Mesenchymal stem cell (in vitro differentiated cells and primary cell): ENCODE measurements around the gene ZNF80.

Source experiments
- DNase-seq: peaks from one replicate; pipeline ENCODE4 v3.0.0-alpha.2; 2013
- H2AFZ ChIP-seq: one replicate; pipeline ENCODE4 v1.6.1; 2013; ENCODE audit warnings: low read depth, mild to moderate bottlenecking, control low read depth, inconsistent platforms, low read length, moderate library complexity
- H2AK5ac ChIP-seq: 2 replicates; pipeline ENCODE4 v1.6.1; 2013; ENCODE audit warnings: low read length, moderate library complexity, mild to moderate bottlenecking, inconsistent platforms; ENCODE audit not compliant: severe bottlenecking
- H2BK120ac ChIP-seq: one replicate; pipeline ENCODE4 v1.6.1; 2013; ENCODE audit warnings: low read depth, mild to moderate bottlenecking, inconsistent platforms, low read length, moderate library complexity
- H2BK12ac ChIP-seq, 2 experiments: one replicate each; pipeline ENCODE4 v1.6.1; 2013; ENCODE audit warnings: inconsistent platforms in 2 of 2, low read length in 2 of 2, mild to moderate bottlenecking in 2 of 2, moderate library complexity in 2 of 2, control low read depth in 1 of 2
- H2BK15ac ChIP-seq: one replicate; pipeline ENCODE4 v1.6.1; 2013; ENCODE audit warnings: mild to moderate bottlenecking, low read depth, inconsistent platforms; ENCODE audit not compliant: poor library complexity, severe bottlenecking
- H2BK5ac ChIP-seq: 2 replicates; pipeline ENCODE4 v1.6.1; 2013; ENCODE audit warnings: low read depth, mild to moderate bottlenecking, low read length, control low read depth, inconsistent platforms; ENCODE audit not compliant: poor library complexity, severe bottlenecking
- H3K14ac ChIP-seq, 2 experiments: one replicate each; pipeline ENCODE4 v1.6.1; 2013; ENCODE audit warnings: inconsistent platforms in 2 of 2, low read length in 2 of 2, control low read depth in 1 of 2, mild to moderate bottlenecking in 1 of 2, moderate library complexity in 1 of 2
- H3K18ac ChIP-seq, 2 experiments: one replicate each; pipeline ENCODE4 v1.6.1; 2013; ENCODE audit warnings: inconsistent platforms in 2 of 2, low read length in 2 of 2, control low read depth in 1 of 2, low read depth in 1 of 2, mild to moderate bottlenecking in 1 of 2
- H3K23ac ChIP-seq, 2 experiments: one replicate each; pipeline ENCODE4 v1.6.1; 2013; ENCODE audit warnings: inconsistent platforms in 2 of 2, low read length in 2 of 2, mild to moderate bottlenecking in 2 of 2, moderate library complexity in 2 of 2, control low read depth in 1 of 2
- H3K27ac ChIP-seq: 2 replicates; pipeline ENCODE4 v1.5.1; 2013; ENCODE audit warnings: mild to moderate bottlenecking, moderate library complexity, low read length, control low read depth, inconsistent platforms; ENCODE audit not compliant: poor library complexity, severe bottlenecking
- H3K27me3 ChIP-seq, 2 experiments: 2 replicates each; pipeline versions ENCODE4 v1.6.1 to v1.7.0; 2013; ENCODE audit warnings: low read length in 2 of 2, mild to moderate bottlenecking in 2 of 2, moderate library complexity in 2 of 2, control low read depth in 1 of 2, inconsistent platforms in 1 of 2; ENCODE audit not compliant: control insufficient read depth in 1 of 2, insufficient read depth in 1 of 2
- H3K36me3 ChIP-seq, 2 experiments: 2 replicates each; pipeline versions ENCODE4 v1.6.1 to v1.7.0; 2013; ENCODE audit warnings: low read length in 2 of 2, control low read depth in 1 of 2, inconsistent platforms in 1 of 2, low read depth in 1 of 2, mild to moderate bottlenecking in 1 of 2; ENCODE audit not compliant: insufficient read depth in 2 of 2, control insufficient read depth in 1 of 2
- H3K4ac ChIP-seq, 2 experiments: one replicate each; pipeline ENCODE4 v1.6.1; 2013; ENCODE audit warnings: inconsistent platforms in 2 of 2, low read length in 2 of 2, mild to moderate bottlenecking in 2 of 2, moderate library complexity in 2 of 2, control low read depth in 1 of 2, low read depth in 1 of 2
- H3K4me1 ChIP-seq: 2 replicates; pipeline ENCODE4 v1.6.1; 2013; ENCODE audit warnings: low read depth, low read length, control low read depth; ENCODE audit not compliant: control insufficient read depth, insufficient read depth
- H3K4me2 ChIP-seq: 2 replicates; pipeline ENCODE4 v1.6.1; 2013; ENCODE audit warnings: low read length, mild to moderate bottlenecking, inconsistent platforms; ENCODE audit not compliant: poor library complexity, severe bottlenecking
- H3K4me3 ChIP-seq, 2 experiments: 2 replicates each; pipeline versions ENCODE4 v1.5.1 to v1.7.0; 2013; ENCODE audit warnings: low read length in 2 of 2, mild to moderate bottlenecking in 2 of 2, control low read depth in 1 of 2, low read depth in 1 of 2; ENCODE audit not compliant: insufficient read depth in 1 of 2
- H3K79me1 ChIP-seq: replicated peaks from 2 replicates; pipeline ENCODE4 v1.6.1; 2013; ENCODE audit warnings: mild to moderate bottlenecking, control low read depth, low read length, inconsistent platforms; ENCODE audit not compliant: poor library complexity, severe bottlenecking
- H3K9ac ChIP-seq: 2 replicates; pipeline ENCODE4 v1.7.0; 2013; ENCODE audit warnings: mild to moderate bottlenecking, low read length, moderate library complexity
- H3K9me3 ChIP-seq: 2 replicates; pipeline ENCODE4 v1.7.0; 2013; ENCODE audit warnings: mild to moderate bottlenecking, low read length; ENCODE audit not compliant: control insufficient read depth
- H4K8ac ChIP-seq: one replicate; pipeline ENCODE4 v1.6.1; 2013; ENCODE audit warnings: inconsistent platforms, mild to moderate bottlenecking, low read length, moderate library complexity
- H4K91ac ChIP-seq: one replicate; pipeline ENCODE4 v1.6.1; 2013; ENCODE audit warnings: mild to moderate bottlenecking, low read length, inconsistent platforms
- WGBS: methylation state at CpG from one replicate; pipeline ENCODE4 v1.1.7; 2013; ENCODE audit warnings: mixed read lengths; 5-methylcytosine and 5-hydroxymethylcytosine counted together

The ZNF80 gene

DNA sequence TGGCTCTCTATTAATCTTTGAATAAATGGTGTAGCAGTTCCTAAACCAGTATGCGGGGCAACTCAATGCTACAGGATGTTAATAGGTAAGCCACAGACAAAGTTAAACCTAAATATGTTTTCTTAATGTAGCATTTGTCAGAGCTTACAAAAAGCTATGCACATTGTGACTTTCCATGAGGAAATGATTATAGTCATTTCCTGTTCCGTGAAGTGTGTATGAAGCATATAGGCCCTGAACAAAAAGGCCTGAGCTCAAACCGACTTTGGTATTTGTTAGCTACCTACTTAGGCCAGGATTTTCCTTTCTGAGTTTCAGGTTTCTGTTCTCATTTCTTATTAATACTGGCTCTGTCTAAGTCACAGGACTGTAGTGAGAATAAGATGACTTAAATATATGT, 14.2 kb downstream of the ZNF80 start:
- no peak overlapping the region for H2AFZ ChIP-seq
- H2AK5ac ChIP-seq, result no peak overlapping the region
- no peak overlapping the region for H3K4me2 ChIP-seq
- H3K27me3 ChIP-seq, result no peaks in the 10 kb centered on the region
- no peak overlapping the region for H3K9ac ChIP-seq
- no peak overlapping the region for H4K8ac ChIP-seq
- WGBS, result 81% methylated on average over 3 of the region's 3 CpGs
- no peak overlapping the region for H4K91ac ChIP-seq
- H3K4me1 ChIP-seq, result peaks cover 4% of the 10 kb centered on the region
- no peak overlapping the region for H2BK15ac ChIP-seq
- H2BK12ac ChIP-seq, result no peak overlapping the region
- H3K79me1 ChIP-seq, result no peaks in the 10 kb centered on the region
- no peak overlapping the region for H3K4ac ChIP-seq
- no peak overlapping the region for H3K23ac ChIP-seq
- H3K14ac ChIP-seq, result no peak overlapping the region
- no peak overlapping the region for H2BK120ac ChIP-seq
- no peaks in the 10 kb centered on the region for H3K36me3 ChIP-seq
- H3K9me3 ChIP-seq, result peaks cover 15% of the 10 kb centered on the region
- no peak overlapping the region for H2BK5ac ChIP-seq
- H3K27ac ChIP-seq, result no peak overlapping the region
- no peak overlapping the region for H3K4me3 ChIP-seq
- no peak overlapping the region for H3K18ac ChIP-seq
- no peak for DNase-seq

DNA sequence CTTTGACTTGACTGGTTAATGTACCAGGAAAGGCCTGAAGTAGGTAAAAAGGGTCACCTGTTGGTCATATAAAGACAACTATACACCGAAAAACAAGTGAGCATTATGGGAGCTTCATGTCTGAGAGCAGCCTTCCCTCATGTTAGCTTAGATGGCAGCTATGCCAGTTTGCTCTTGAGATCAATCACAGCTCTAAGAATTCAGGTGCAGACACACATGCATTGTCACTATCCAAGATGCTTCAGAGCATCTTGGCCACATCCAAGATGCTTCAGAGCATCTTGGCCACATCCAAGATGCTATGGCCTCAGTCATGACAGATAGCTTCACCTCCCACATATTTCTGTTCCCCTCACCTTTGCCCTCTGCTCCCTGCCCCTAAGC, 15.5 kb downstream of the ZNF80 start:
- Histone ChIP-seq H3K27ac (no peak overlapping the region), H3K4me3 (no peak overlapping the region), H3K14ac (no peak overlapping the region), H3K23ac (no peak overlapping the region), H3K27me3 (no peaks in the 10 kb centered on the region), H3K9ac (no peak overlapping the region), H3K18ac (no peak overlapping the region), H3K9me3 (peaks cover 15% of the 10 kb centered on the region), H2AK5ac (no peak overlapping the region), H4K8ac (no peak overlapping the region), H2BK12ac (no peak overlapping the region), H3K4me2 (no peak overlapping the region), H3K4me1 (peaks cover 4% of the 10 kb centered on the region), H3K36me3 (no peaks in the 10 kb centered on the region), H3K4ac (no peak overlapping the region), H2BK120ac (no peak overlapping the region), H2BK15ac (no peak overlapping the region), H2AFZ (no peak overlapping the region), H4K91ac (no peak overlapping the region), H2BK5ac (no peak overlapping the region), H3K79me1 (no peaks in the 10 kb centered on the region)
- no peak for DNase-seq
- 90% methylated on average over 1 of the region's 1 CpG for WGBS

DNA sequence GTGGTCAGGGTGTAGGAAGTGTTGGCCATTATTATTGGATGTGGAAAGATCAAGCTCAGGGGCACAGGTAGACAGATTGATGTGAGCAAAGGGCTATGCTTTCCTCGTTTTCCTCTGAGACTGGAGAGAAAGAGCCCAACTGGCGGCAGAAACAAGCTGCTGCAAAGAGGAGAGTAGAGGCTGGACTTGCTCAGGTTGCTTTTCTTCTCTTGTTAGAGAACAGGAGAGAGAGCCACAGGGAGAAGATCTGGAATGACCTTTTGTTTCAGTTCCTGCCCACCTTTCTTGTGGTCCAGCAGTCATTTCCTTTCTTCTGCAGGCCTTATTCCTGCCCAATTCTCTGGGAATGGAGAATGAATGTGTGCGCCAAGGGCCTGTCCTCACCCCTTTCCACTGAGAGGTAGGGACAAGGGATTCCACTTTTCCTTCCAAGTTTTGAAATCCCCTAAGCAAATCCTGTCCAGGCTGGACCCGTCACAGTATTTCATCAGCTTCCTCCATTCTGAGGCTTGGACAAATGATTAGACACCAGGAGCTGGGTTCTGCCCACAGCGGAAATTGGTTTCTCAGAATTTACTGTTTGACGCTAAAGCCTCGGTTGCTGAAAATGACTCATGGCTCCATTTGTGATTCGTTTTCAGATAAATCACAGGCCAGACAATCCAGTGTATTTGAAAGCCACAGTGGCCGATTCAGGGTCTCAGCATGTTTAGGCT, 16.1 kb downstream of the ZNF80 start:
- Histone ChIP-seq H3K23ac (no peak overlapping the region), H4K8ac (no peak overlapping the region), H3K4me1 (peaks cover 7% of the 10 kb centered on the region), H3K36me3 (no peaks in the 10 kb centered on the region), H2BK5ac (no peak overlapping the region), H3K4me2 (no peak overlapping the region), H2BK12ac (no peak overlapping the region), H3K18ac (no peak overlapping the region), H3K14ac (no peak overlapping the region), H3K27ac (no peak overlapping the region), H3K4ac (no peak overlapping the region), H3K27me3 (no peaks in the 10 kb centered on the region), H2BK15ac (no peak overlapping the region), H3K79me1 (no peaks in the 10 kb centered on the region), H3K9ac (no peak overlapping the region), H2BK120ac (no peak overlapping the region), H3K9me3 (peaks cover 15% of the 10 kb centered on the region), H2AK5ac (no peak overlapping the region), H3K4me3 (no peak overlapping the region), H2AFZ (no peak overlapping the region), H4K91ac (no peak overlapping the region)
- WGBS, result 85% methylated on average over 9 of the region's 9 CpGs
- DNase-seq, result no peak

DNA sequence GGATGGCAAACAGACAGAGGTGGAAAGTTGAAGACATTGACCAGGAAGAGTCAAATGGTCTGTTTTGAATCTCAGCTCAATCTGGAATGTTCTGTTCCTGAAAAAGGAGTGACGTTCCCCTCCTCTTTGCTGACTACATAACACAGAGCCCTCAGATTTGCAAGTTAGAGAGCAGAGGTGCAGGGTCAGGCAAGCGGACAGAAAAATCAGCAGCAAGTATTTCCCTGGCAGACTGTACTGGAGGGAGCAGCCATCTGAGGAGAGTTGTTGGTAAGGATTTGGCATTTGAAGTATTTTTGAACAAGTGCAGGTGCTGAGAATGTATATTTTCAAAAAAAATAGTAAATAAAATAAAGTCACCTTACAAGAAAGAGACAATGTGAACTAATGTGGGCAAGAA, 17.6 kb downstream of the ZNF80 start:
- H2BK5ac ChIP-seq, result no peak overlapping the region
- no peak overlapping the region for H4K91ac ChIP-seq
- H3K4ac ChIP-seq, result no peak overlapping the region
- H3K36me3 ChIP-seq, result no peaks in the 10 kb centered on the region
- no peak overlapping the region for H3K18ac ChIP-seq
- H2BK15ac ChIP-seq, result no peak overlapping the region
- H3K4me1 ChIP-seq, result peaks cover 7% of the 10 kb centered on the region
- H3K9ac ChIP-seq, result no peak overlapping the region
- H3K27ac ChIP-seq, result no peak overlapping the region
- H2AFZ ChIP-seq, result no peak overlapping the region
- no peak overlapping the region for H2AK5ac ChIP-seq
- no peak overlapping the region for H2BK12ac ChIP-seq
- H3K4me3 ChIP-seq, result no peak overlapping the region
- no peak overlapping the region for H3K14ac ChIP-seq
- WGBS, result 81% methylated on average over 2 of the region's 2 CpGs
- no peak overlapping the region for H2BK120ac ChIP-seq
- H3K9me3 ChIP-seq, result peaks cover 6% of the 10 kb centered on the region
- H3K79me1 ChIP-seq, result no peaks in the 10 kb centered on the region
- H3K4me2 ChIP-seq, result no peak overlapping the region
- no peak for DNase-seq
- no peaks in the 10 kb centered on the region for H3K27me3 ChIP-seq
- H3K23ac ChIP-seq, result no peak overlapping the region
- no peak overlapping the region for H4K8ac ChIP-seq
